ENCODE measurements around the gene RHOBTB3.

RHOBTB3 gene

DNA sequence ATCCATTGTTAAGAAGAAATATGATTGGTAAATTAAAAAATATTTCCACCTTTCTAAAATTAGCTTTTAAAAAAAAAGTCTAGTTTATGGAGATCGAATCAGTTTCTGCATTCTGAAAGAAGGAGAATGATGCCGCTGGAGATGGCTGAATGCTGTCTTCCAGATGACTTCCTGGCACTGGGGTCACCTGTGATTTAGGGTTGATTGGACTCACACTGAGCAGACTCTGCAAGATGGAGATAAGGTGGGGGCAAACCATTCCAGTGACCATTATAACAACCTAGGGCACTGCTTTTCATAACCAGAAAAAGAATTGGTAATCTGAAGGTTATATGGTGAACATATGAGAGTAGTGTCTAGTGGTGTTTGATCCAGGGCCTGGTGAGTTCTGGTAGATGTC is 40.8 kb downstream of the RHOBTB3 start:
- FAIRE-seq (no peak), DNase-seq (ENCODE audit: insufficient read length, low spot score) (no peak)
- TF ChIP-seq, protein P1, sequence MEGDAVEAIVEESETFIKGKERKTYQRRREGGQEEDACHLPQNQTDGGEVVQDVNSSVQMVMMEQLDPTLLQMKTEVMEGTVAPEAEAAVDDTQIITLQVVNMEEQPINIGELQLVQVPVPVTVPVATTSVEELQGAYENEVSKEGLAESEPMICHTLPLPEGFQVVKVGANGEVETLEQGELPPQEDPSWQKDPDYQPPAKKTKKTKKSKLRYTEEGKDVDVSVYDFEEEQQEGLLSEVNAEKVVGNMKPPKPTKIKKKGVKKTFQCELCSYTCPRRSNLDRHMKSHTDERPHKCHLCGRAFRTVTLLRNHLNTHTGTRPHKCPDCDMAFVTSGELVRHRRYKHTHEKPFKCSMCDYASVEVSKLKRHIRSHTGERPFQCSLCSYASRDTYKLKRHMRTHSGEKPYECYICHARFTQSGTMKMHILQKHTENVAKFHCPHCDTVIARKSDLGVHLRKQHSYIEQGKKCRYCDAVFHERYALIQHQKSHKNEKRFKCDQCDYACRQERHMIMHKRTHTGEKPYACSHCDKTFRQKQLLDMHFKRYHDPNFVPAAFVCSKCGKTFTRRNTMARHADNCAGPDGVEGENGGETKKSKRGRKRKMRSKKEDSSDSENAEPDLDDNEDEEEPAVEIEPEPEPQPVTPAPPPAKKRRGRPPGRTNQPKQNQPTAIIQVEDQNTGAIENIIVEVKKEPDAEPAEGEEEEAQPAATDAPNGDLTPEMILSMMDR (IDR thresholded peaks at IDR 0.05; ENCODE audit: insufficient read depth, missing control alignments) = no peak

DNA sequence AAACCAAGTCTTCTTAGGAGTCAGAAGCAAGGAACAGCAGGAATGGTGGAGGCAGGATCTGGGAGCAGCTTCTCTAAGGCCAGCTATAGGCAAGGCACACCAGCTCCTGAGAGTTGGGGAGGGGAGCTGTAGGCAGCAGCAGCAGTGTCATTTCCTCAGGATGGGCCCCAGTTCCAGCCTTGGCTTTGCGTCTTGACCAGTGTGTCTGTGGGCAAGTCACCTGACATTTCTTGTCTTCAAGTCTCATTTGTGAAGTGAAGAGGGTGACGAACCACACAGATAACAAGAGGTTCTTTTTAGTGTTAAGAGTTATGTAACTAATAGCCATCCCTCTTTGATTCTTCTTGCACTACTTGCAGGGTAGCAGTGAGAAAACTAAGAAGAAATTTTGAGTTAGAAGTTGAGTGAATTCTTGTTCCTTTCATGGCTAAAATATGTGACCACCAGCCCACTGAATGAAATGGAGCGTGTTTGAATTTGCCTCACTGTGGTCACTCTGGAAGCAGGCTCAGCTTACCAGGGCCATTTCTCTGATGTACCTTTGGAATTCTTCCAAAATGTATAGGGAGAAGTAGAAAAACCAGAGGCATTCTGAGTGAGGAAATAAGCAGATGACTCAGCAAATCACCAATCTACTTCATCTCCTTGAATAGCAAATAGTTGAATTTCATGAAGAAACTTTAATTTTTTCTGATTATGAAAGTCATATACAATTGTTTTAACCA is 42.4 kb downstream of the RHOBTB3 start:
- TF ChIP-seq, protein P1 (IDR thresholded peaks at IDR 0.05; ENCODE audit: insufficient read depth, missing control alignments) = no peak
- DNase-seq (ENCODE audit: insufficient read length, low spot score) (no peak), FAIRE-seq (no peak)

GRCh38 chr5:95777441-95777840 is 46.3 kb downstream of the RHOBTB3 start:
- TF ChIP-seq, protein P1 (IDR thresholded peaks at IDR 0.05; ENCODE audit: insufficient read depth, missing control alignments) = no peak
- no peak for FAIRE-seq
- no peak for DNase-seq (ENCODE audit: insufficient read length, low spot score)

GRCh38 chr5:95778713-95779436 is 47.7 kb downstream of the RHOBTB3 start:
- TF ChIP-seq, protein P1 (IDR thresholded peaks at IDR 0.05; ENCODE audit: insufficient read depth, missing control alignments) = no peak
- FAIRE-seq (no peak), DNase-seq (ENCODE audit: insufficient read length, low spot score) (no peak)

DNA sequence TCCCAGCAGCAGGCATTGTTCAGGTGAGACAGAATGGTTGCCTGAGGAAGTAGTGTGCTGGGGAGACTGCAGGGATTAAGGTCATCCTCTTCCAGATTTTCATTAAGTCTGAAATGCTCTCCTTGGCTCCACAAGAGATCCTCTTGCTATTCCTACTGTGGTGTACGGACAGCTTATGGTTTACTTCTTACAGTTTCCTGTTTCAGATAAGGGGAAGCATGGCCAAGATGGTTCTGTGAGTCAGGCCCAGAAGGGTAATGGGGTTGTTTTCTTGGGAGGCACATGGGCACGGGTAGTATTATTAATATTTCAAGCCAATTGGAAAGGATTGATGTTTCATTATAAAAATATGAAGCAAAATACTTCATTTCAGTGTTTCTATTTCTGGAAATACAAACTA is 48.5 kb downstream of the RHOBTB3 start:
- no peak for FAIRE-seq
- DNase-seq (ENCODE audit: insufficient read length, low spot score) = no peak
- TF ChIP-seq, protein P1 (IDR thresholded peaks at IDR 0.05; ENCODE audit: insufficient read depth, missing control alignments) = no peak

- DNase-seq (ENCODE audit: insufficient read length, low spot score) (no peak), FAIRE-seq (no peak)
- TF ChIP-seq, protein P1 (IDR thresholded peaks at IDR 0.05; ENCODE audit: insufficient read depth, missing control alignments) = no peak
These were observed 49.5 kb downstream of the RHOBTB3 start for GRCh38 chr5:95780597-95780996.

DNA sequence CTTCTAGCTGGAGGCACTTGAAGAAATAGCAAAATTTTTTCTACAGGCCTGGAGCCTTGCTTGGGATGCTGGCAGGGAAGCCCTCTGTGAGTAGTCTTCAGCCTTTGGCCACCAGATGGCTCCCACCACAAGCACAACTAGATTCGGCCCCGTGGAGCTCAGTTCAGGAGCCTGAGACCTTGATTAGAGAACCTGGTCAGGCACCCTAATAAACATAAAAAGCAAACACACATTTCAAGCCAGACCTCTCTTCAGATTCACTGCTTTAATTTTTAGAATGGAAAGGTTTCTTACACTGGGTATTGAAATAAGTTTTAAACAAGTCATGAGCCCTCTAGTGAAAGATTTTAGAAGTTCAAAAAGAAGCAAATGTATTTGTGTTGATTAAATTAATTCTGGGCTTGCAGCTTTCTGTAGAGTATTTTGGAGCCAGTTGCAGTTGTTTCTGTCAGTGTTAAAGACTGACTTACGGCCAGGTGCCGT is 50.0 kb downstream of the RHOBTB3 start:
- TF ChIP-seq, protein P1 (IDR thresholded peaks at IDR 0.05; ENCODE audit: insufficient read depth, missing control alignments) = peak; percentile 72
- DNase-seq (ENCODE audit: insufficient read length, low spot score) (no peak), FAIRE-seq (no peak)

Data from D721Med (cell line).